T-cell (primary cell): ENCODE results near the gene MICAL2. TPM values are rescaled to one million over a fixed set of nuclear protein-coding genes. Genes with fewer than 3 reads are reported as not detected.
A peak's percentile ranks its signal among the peaks of the same experiment; 100 is the strongest.

Experiments used
- ATAC-seq, 4 experiments: fragments of 200-7000 bp in 3 of 4; fragments of 150-1000 bp in 1 of 4; cut with Tn5 transposase; replicated peaks in 1 of 4; 1 replicate in 3 of 4; 2 replicates in 1 of 4; pipeline ENCODE4 v1.10.0; 2021; ENCODE audit warnings: moderate library complexity in 3 of 4, mild to moderate bottlenecking in 2 of 4, moderate number of reproducible peaks in 1 of 4
- CTCF ChIA-PET, 2 donors: fragments of 300-600 bp; sonication (Branson Sonifier 250); formaldehyde crosslinking; loops; one replicate each; lab custom pipeline; 2022; ENCODE audit warnings: antibody characterized with exemption in 2 of 2; lab: Charles Lee
- POLR2A ChIA-PET, 2 donors: fragments of 300-600 bp; sonication (Branson Sonifier 250); formaldehyde crosslinking; loops; one replicate each; lab custom pipeline; 2022; ENCODE audit warnings: antibody characterized with exemption in 2 of 2; lab: Charles Lee
- DNase-seq, 35 experiments: peaks; one replicate each; pipeline versions ENCODE4 v3.0.0 to v3.0.0-alpha.2; 2013 to 2023
- H3K27ac ChIP-seq: one replicate; pipeline ENCODE4 v1.5.1; 2013; ENCODE audit warnings: low read length
- H3K27me3 ChIP-seq, 2 experiments: replicated peaks in 1 of 2; 1 replicate in 1 of 2; 2 replicates in 1 of 2; pipeline versions ENCODE4 v1.6.1 to v1.7.0; 2013; ENCODE audit warnings: low read length in 1 of 2, mixed read lengths in 1 of 2; ENCODE audit not compliant: control insufficient read depth in 2 of 2, insufficient read depth in 2 of 2; ENCODE audit errors: extremely low read depth in 1 of 2
- H3K36me3 ChIP-seq, 2 donors: 1 replicate in 1 of 2; 2 replicates in 1 of 2; pipeline versions ENCODE4 v1.6.1 to v1.7.0; 2013; ENCODE audit warnings: low read length in 1 of 2; ENCODE audit not compliant: control insufficient read depth in 2 of 2, insufficient read depth in 1 of 2; ENCODE audit errors: extremely low read depth in 1 of 2
- H3K4me1 ChIP-seq, 2 experiments: 1 replicate in 1 of 2; 2 replicates in 1 of 2; pipeline versions ENCODE4 v1.6.1 to v1.7.0; 2013; ENCODE audit warnings: low read length in 2 of 2, mixed read lengths in 1 of 2; ENCODE audit not compliant: insufficient read depth in 2 of 2, control insufficient read depth in 1 of 2; ENCODE audit errors: extremely low read depth in 1 of 2
- H3K4me3 ChIP-seq, 2 donors: 1 replicate in 1 of 2; 2 replicates in 1 of 2; pipeline versions ENCODE4 v1.5.1 to v1.7.0; 2013; ENCODE audit warnings: mild to moderate bottlenecking in 2 of 2, low read length in 1 of 2, moderate library complexity in 1 of 2; ENCODE audit not compliant: control insufficient read depth in 1 of 2; ENCODE audit errors: extremely low read depth in 1 of 2
- H3K9me3 ChIP-seq: 2 replicates; pipeline ENCODE4 v1.7.0; 2013
- H3K27ac Mint-ChIP-seq, 2 donors: one replicate each; pipeline ENCODE4 v1.8.0; 2020 to 2021; ENCODE audit warnings: mild to moderate bottlenecking in 2 of 2, mixed read lengths in 2 of 2
- H3K27me3 Mint-ChIP-seq, 2 donors: one replicate each; pipeline ENCODE4 v1.8.0; 2021 to 2022; ENCODE audit warnings: mixed read lengths in 2 of 2
- H3K36me3 Mint-ChIP-seq: one replicate; pipeline ENCODE4 v1.8.0; 2021; ENCODE audit warnings: mixed read lengths
- H3K4me1 Mint-ChIP-seq, 3 donors: one replicate each; pipeline ENCODE4 v1.8.0; 2020 to 2022; ENCODE audit warnings: mixed read lengths in 3 of 3, mild to moderate bottlenecking in 1 of 3
- H3K4me3 Mint-ChIP-seq, 3 donors: one replicate each; pipeline ENCODE4 v1.8.0; 2020 to 2022; ENCODE audit warnings: mild to moderate bottlenecking in 3 of 3, mixed read lengths in 3 of 3, moderate library complexity in 3 of 3
- H3K9me3 Mint-ChIP-seq, 3 donors: one replicate each; pipeline ENCODE4 v1.8.0; 2020 to 2022; ENCODE audit warnings: mixed read lengths in 3 of 3
- WGBS: methylation state at CpG from one replicate; pipeline ENCODE4 v1.1.5; 2013; ENCODE audit warnings: missing lambda C conversion rate; ENCODE audit not compliant: insufficient coverage; 5-methylcytosine and 5-hydroxymethylcytosine counted together
- total RNA-seq, 35 experiments: library from RNA in 6 of 35; stranded (reverse) in 6 of 35; fragments of 120-200 nt in 1 of 35; gene quantifications; one replicate each; pipeline versions ENCODE4 v1.2.1 to v1.2.4 and lab custom pipeline; 2013 to 2026

The MICAL2 gene
- total RNA-seq, 5 donors from 2014 or later (not counting 1 experiment from before 2014, with no cell fraction given), result 13.7 to 38.7 (median 22.9) TPM

DNA sequence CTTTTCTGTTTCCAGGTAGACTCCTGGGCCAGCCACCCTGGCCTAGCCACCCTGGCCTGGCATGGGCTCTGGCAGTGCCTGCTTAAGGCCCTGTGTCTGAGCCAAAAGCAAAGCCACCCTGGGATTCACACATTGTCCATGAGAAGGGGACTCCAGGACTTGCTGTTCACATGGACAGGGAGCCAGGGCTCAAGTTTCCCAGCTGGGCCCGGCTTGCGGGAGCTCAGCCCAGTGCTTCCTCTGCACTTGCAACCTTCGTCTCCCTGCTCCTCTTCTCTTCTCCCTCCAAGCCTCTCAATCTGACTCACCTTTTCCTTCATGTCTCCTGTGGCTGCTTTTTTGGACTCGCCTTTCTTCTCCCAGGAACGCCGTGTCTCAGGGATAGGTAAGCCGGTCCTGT, 130.3 kb downstream of the MICAL2 start:
- Histone ChIP-seq H3K27ac (no peak overlapping the region), H3K9me3 (no peaks in the 10 kb centered on the region), H3K4me3 (no peak overlapping the region), H3K36me3 (peaks cover 0 to 55% of the 10 kb centered on the region in 2 donors), H3K4me1 (peaks cover 23 to 33% of the 10 kb centered on the region in 2 experiments), H3K27me3 (no peaks in the 10 kb centered on the region)
- H3K27me3 Mint-ChIP-seq, result no peaks in the 10 kb centered on the region
- H3K27ac Mint-ChIP-seq, result no peak overlapping the region
- no peak for ATAC-seq
- no peak overlapping the region for H3K4me3 Mint-ChIP-seq
- H3K9me3 Mint-ChIP-seq, result no peaks in the 10 kb centered on the region
- H3K36me3 Mint-ChIP-seq, result peaks cover 31% of the 10 kb centered on the region
- ChIA-PET POLR2A (no interaction called here), CTCF (no interaction called here)
- DNase-seq, result no peak
- H3K4me1 Mint-ChIP-seq, result peaks cover 35 to 38% (median 35%) of the 10 kb centered on the region in 3 donors
- 93% methylated on average over 6 of the region's 7 CpGs for whole genome bisulfite sequencing

DNA sequence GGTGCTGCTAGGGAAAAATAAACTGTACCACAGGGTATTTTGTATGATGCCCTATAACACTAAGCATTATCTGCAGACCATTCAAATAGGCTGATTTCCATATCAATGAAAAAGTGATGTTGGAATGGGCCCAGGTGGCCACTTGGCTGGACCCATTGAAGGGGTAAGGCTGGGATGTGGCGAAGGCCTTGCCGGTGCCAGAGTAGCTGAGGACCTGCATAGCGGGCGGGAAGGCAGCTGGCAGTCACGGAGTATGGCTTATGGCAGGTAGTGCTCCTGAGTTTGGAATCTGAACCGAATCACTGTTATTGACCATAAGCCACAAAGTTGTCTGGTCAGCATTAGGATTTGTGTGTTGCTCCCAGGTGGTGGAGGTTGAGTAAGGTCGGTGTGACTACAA, 131.0 kb downstream of the MICAL2 start:
- ATAC-seq, result no peak
- peaks cover 31% of the 10 kb centered on the region for H3K36me3 Mint-ChIP-seq
- WGBS, result 96% methylated on average over 7 of the region's 7 CpGs
- POLR2A ChIA-PET, result no interaction called here
- H3K27ac Mint-ChIP-seq, result peak overlapping the region; percentile 31 to 34
- peaks cover 0 to 55% of the 10 kb centered on the region in 2 donors for H3K36me3 ChIP-seq
- no peak overlapping the region for H3K4me3 ChIP-seq
- H3K27me3 Mint-ChIP-seq, result no peaks in the 10 kb centered on the region
- no peaks in the 10 kb centered on the region for H3K9me3 Mint-ChIP-seq
- H3K27me3 ChIP-seq, result no peaks in the 10 kb centered on the region
- CTCF ChIA-PET, result no interaction called here
- no peaks in the 10 kb centered on the region for H3K9me3 ChIP-seq
- H3K4me3 Mint-ChIP-seq, result peak overlapping the region in 1 of 3 donors; percentile 55
- peaks cover 15 to 26% of the 10 kb centered on the region in 2 experiments for H3K4me1 ChIP-seq
- no peak for DNase-seq
- no peak overlapping the region for H3K27ac ChIP-seq
- H3K4me1 Mint-ChIP-seq, result peaks cover 27 to 31% (median 28%) of the 10 kb centered on the region in 3 donors

DNA sequence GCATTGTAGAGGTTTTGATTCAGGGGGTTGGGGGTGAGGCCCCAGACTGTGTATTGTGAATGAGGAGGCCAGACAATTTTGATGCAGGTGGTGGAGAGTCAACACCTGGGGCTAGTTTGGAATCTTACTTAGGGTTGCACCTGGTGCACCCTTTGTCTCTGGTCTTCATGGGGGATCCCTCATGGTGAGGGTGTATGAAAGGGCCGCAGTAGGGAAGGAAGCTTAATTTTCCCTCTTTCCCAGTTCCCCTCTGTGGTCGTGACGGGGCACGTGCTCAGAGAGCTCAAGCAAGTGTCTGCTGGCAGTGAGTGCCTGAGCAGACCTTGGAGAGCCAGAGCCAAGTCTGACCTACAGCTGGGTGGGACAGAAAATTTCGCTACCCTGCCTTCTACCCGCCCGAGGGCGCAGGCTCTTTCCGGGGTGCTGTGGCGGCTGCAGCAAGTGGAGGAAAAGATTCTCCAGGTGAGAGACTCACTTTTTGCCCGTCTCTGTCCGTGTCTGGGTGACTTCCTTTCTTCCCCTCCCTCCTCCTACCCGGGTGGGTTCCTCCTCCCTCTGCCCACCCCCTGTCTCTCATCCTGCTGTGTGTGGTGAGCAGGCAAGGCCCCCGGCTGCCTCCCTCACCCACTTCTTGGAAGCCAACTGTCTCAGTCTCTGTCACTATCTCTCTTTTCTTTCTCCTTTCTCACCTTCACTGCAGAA, 131.7 kb downstream of the MICAL2 start:
- no peak overlapping the region for H3K27ac ChIP-seq
- no peak overlapping the region for H3K4me3 ChIP-seq
- ATAC-seq, result peak; percentile 82 to 94 (median 86)
- H3K36me3 Mint-ChIP-seq, result peaks cover 27% of the 10 kb centered on the region
- peak overlapping the region in 2 of 3 donors; percentile 34 to 55 for H3K4me3 Mint-ChIP-seq
- H3K4me1 Mint-ChIP-seq, result peaks cover 22 to 26% (median 23%) of the 10 kb centered on the region in 3 donors
- H3K9me3 Mint-ChIP-seq, result no peaks in the 10 kb centered on the region
- POLR2A ChIA-PET, result no interaction called here
- no peaks in the 10 kb centered on the region for H3K27me3 Mint-ChIP-seq
- 43% methylated on average over 1 of the region's 14 CpGs for WGBS
- peaks cover 15 to 22% of the 10 kb centered on the region in 2 experiments for H3K4me1 ChIP-seq
- H3K27me3 ChIP-seq, result no peaks in the 10 kb centered on the region
- peak overlapping the region; percentile 34 to 85 for H3K27ac Mint-ChIP-seq
- H3K9me3 ChIP-seq, result no peaks in the 10 kb centered on the region
- peaks cover 2 to 59% of the 10 kb centered on the region in 2 donors for H3K36me3 ChIP-seq
- peak in 19 of 35 experiments; percentile 4 to 40 (median 26) for DNase-seq
- CTCF ChIA-PET, result interaction anchor here in 1 of 2 donors (0.9 kb wide), 1 partner anchor 39 kb away, joined by 3 read pairs; no protein-coding TSS in a partner anchor

DNA sequence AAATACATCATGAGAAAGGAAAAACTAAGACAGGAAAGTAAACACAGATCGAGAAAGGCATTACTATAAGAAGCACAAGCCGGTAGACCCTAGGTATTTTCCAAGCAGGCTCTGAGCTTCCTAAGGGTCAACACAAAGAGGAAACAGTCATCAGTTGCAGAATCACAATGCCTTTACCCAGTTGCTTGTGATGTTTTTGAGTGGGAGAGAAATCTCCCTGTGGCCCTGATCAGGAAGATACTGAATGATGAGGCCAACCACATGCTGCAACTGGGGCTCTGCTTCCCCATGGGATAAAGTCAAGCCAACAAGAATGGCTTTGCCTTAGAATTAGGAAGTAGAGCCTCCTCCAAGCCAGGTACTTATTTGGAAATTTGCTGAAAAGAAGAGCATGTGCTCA, 132.6 kb downstream of the MICAL2 start:
- H3K4me3 Mint-ChIP-seq, result peak overlapping the region in 1 of 3 donors; percentile 55
- POLR2A ChIA-PET, result interaction anchor here in 1 of 2 donors (0.6 kb wide), 1 partner anchor 91 kb away, joined by 5 read pairs; no protein-coding TSS in a partner anchor
- peaks cover 22 to 26% (median 23%) of the 10 kb centered on the region in 3 donors for H3K4me1 Mint-ChIP-seq
- Histone ChIP-seq H3K4me3 (no peak overlapping the region), H3K27ac (no peak overlapping the region), H3K36me3 (peaks cover 3 to 62% of the 10 kb centered on the region in 2 donors), H3K9me3 (no peaks in the 10 kb centered on the region), H3K4me1 (peaks cover 15 to 22% of the 10 kb centered on the region in 2 experiments), H3K27me3 (no peaks in the 10 kb centered on the region)
- no peaks in the 10 kb centered on the region for H3K27me3 Mint-ChIP-seq
- CTCF ChIA-PET, result interaction anchor here (0.9 to 1.0 kb wide), 2 partner anchors 39 kb away, joined by 3 to 5 read pairs; no protein-coding TSS in a partner anchor
- H3K9me3 Mint-ChIP-seq, result no peaks in the 10 kb centered on the region
- DNase-seq (no peak), ATAC-seq (no peak)
- H3K36me3 Mint-ChIP-seq, result peaks cover 31% of the 10 kb centered on the region
- no CpG with 5 or more reads among the region's 2 CpGs for WGBS
- peak overlapping the region; percentile 17 to 85 for H3K27ac Mint-ChIP-seq

DNA sequence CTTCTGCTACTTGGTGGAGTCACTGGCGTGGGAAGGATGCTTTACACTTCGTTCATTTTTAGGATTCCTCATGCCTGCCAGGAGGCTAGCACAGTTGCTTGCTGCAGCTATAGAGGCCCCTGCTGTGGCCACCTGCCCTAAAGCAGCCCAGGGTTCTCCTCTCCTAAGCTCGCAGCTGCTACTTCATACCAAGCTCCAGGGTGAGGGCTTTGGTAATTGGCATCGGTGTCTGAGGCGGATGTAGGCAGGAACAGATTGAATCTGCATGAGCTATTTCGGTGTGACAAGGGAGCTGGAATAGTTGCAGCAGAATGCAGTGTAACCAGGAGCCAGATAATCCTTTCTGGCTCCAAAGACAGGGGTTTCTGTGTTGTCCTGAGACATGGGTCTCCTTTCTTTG, 133.1 kb downstream of the MICAL2 start:
- 74% methylated on average over 3 of the region's 6 CpGs for WGBS
- H3K27ac Mint-ChIP-seq, result peak overlapping the region; percentile 9 to 85
- POLR2A ChIA-PET, result no interaction called here

DNA sequence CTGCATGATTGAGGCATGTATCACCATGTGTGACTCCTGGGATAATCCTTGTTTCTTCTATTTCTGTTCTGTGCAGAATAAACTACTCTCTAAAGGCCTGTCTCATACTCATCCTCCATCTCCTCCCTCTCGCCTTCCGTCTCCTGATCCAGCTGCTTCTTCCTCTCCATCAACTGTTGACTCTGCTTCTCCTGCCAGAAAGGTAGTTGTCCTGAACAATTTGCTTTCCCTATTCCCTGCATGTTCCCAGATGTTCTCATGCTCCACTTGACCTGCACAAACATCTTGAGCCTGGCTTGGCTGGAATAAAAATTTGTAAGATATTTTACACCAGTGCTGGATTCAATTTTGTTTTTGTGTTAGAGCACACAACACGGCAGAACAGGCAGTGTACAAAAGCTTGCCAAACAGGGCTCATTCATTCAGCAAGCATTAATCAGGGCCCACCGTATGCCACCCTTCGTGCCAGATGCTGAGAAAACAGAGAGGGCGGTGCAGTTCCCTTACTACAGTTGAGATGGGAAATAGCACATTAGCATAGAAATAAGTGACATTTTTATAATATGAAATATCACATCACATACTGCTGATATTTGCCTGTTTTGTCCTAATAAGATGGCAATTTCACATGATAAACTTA, 133.6 kb downstream of the MICAL2 start:
- 93% methylated on average over 3 of the region's 6 CpGs for WGBS
- ChIA-PET POLR2A (no interaction called here), CTCF (no interaction called here)
- no peaks in the 10 kb centered on the region for H3K27me3 Mint-ChIP-seq
- H3K27ac Mint-ChIP-seq, result peak overlapping the region in 1 of 2 donors; percentile 9
- H3K9me3 Mint-ChIP-seq, result no peaks in the 10 kb centered on the region
- H3K36me3 ChIP-seq, result peaks cover 3 to 61% of the 10 kb centered on the region in 2 donors
- peaks cover 22 to 26% (median 23%) of the 10 kb centered on the region in 3 donors for H3K4me1 Mint-ChIP-seq
- H3K36me3 Mint-ChIP-seq, result peaks cover 31% of the 10 kb centered on the region
- H3K4me3 ChIP-seq, result no peak overlapping the region
- no peak for DNase-seq
- H3K4me3 Mint-ChIP-seq, result no peak overlapping the region
- H3K4me1 ChIP-seq, result peaks cover 15 to 22% of the 10 kb centered on the region in 2 experiments
- no peaks in the 10 kb centered on the region for H3K9me3 ChIP-seq
- H3K27me3 ChIP-seq, result no peaks in the 10 kb centered on the region
- H3K27ac ChIP-seq, result no peak overlapping the region
- ATAC-seq, result no peak

More for the DNA sequence above, 133.1 kb downstream of the MICAL2 start:
- H3K4me3 ChIP-seq, result no peak overlapping the region
- Mint-ChIP-seq H3K4me1 (peaks cover 22 to 26% (median 23%) of the 10 kb centered on the region in 3 donors), H3K27me3 (no peaks in the 10 kb centered on the region), H3K4me3 (no peak overlapping the region), H3K9me3 (no peaks in the 10 kb centered on the region), H3K36me3 (peaks cover 31% of the 10 kb centered on the region)
- no peak for DNase-seq
- peaks cover 3 to 58% of the 10 kb centered on the region in 2 donors for H3K36me3 ChIP-seq
- CTCF ChIA-PET, result interaction anchor here in 1 of 2 donors (1.0 kb wide), 1 partner anchor 38 kb away, joined by 5 read pairs; no protein-coding TSS in a partner anchor
- H3K27me3 ChIP-seq, result no peaks in the 10 kb centered on the region
- no peak overlapping the region for H3K27ac ChIP-seq
- no peaks in the 10 kb centered on the region for H3K9me3 ChIP-seq
- ATAC-seq, result no peak
- peaks cover 15 to 22% of the 10 kb centered on the region in 2 experiments for H3K4me1 ChIP-seq
